Measurements from ENCODE around the gene POC1B. TPM values are rescaled to one million over a fixed set of nuclear protein-coding genes. Genes with fewer than 3 reads are reported as not detected.

Gene POC1B
- total RNA-seq, 1 donor from 2014 or later: 6.8 TPM

DNA sequence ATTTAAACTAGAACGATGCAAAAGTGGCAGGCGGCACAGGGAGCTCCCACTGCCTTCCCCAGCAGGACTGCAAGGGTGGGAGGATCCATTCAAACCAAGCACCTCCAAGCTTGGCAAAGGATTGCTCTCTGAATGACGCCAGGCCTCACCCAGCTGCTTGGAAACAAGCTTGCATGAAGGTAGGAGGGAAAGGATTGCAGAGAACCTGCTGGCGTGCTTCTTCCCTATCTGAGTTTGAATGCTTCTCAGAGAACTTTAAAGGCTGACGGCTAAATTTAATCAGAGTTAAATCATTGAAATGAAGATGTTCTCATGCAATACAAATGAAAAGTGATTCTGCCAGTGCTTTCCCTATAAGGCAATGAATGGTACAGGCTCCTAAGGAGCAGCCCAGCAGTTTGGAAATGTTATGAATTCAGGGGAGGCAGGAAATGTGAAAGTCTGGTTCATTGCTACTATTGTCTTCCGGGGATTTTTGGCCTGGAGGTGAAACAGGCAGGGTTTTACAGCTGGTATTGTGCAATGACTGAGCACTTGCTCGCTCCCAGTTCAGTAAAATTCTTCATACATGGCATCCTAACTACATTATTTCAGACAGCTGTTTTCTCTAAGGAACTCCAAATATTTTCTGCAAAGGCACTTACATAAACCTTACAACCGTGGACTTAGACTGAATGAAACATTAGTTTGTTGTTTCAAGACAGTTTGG, 141.6 kb downstream of the POC1B start:
- peak; percentile 85 for ATAC-seq

DNA sequence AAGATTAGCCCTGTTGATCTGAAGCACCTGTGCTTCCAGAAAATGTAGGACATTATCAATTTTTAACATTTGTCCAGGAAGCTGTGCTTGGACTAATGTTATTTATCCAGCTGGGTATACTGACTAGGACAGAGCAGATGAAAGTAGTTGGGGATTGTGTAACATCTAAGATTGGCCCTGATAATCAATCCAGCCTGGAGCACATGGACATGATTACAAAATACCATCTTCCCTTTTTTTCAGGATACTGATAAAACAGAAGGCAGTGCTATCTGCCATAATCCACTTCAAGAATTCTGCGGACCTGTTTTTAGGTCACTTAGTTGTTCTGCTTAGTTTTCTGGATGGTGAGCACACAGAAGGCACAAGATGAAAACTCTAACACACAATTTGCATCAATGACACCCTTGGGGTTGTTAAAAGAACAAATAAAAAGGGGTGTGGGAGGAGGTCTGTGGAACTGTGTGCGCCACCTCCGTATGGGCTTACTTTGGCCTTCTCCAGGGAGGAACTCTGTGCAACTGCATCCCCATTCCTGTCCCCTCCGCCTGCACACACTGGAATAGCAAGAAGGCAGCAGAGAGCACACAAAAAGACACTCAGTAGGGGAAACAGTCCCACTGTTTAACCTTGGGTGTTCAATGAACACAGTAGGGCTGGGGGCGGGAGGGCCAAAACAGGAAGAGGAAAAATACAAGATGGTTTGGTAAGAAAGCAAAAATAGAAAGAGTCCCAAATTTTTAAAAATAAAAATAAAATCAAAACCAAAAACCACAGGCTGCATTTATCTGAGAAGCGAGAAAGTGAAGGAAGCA, 142.4 kb downstream of the POC1B start:
- ATAC-seq: no peak

DNA sequence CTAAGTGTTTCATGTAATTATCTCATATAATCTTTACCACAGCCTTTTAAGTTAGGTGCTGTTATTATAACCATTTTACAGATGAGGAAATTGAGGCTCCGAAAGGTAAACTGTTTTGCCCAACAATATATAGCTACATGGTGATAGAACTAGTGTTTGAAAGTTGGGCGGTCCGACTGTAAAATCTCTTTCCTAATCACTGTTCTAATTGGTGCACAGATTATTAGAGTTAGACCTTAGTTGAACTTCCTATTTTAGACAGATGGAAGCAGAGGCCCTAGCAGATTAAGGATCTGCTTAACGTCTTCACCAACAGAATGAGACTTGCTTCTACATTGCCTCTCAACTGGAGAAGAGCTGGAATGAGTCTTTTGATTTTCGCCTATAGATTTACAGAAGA, 143.5 kb downstream of the POC1B start:
- ATAC-seq: no peak

DNA sequence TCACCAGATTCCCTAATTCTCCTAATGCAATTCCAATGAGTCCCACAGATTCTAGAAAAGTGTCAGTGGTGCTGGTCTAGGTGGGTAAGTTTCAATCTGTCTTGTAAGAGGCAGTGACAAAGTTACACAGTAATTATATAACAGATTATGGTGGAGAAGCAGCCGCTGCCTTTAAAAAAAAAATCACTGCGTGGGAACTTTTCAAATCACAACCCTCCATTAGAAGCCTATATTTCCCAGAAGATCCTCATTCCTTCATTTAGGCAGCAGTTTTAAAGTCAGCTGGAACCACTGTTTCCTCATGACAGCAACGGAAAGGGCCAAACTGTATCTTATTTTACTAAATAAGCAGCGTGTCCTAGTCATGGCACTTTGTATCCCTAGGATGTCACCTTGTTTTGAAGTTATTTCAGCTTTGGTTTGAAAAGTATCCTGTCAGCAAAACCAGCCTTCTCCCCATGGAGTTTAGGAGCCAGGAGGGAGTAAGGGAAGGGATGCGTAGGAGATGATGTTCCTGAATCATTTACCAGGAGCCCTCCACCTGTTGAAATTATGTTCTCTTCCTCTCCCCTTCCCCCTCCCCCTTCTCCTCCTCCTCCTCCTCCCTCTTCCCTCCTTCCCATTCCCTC, 145.9 kb downstream of the POC1B start:
- no peak for ATAC-seq

DNA sequence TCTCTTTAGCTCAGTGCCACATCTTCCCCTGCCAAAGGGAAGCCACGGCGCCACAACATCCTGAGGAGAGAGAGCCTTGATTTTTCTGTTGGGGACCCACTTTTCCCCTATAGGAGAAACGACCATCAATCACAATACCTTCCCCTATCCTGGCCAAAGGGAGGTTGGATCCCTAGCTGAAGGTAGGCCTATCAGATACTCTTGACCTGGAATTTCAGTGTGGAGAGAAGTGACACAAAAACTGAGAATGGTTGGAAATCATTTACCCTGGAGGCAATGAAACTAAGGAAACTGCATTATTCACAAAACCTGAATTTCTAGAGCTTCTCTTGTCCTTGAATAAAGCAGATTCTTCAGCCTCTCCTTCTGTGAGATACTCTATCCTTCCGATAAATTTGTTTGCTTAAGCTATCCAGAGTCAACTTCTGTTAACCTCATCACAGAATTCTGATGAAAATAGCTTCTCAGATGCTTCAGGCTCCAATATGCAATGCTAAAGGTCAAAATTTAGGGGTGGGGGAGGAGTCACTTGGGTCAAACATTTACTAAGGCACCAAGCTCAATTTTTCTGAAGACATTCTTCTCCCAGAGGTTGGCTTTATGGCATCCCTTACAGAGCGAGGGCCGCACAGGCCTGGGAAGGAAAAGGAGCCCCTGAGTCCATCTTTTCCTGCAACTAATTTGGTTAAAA, 146.6 kb downstream of the POC1B start:
- ATAC-seq: no peak

DNA sequence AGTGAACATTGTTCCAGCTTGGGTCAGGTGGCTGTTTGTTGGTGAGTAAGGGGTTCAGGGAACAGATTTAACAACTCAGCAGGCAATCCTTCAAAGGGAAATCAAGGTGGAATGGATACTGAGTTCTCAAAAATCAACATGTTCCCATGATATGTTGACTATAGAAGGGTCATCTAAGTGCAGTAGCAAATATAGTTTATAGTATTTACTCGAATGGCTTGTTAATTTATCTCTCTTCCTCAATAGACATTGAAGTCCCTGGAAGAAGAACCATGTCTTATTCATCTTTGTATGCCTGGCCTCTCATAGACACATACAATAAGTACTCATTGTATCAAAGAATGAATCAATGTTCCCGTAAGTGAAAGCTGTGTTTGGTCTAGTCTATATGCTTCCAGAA, 149.0 kb downstream of the POC1B start:
- no peak for ATAC-seq

DNA sequence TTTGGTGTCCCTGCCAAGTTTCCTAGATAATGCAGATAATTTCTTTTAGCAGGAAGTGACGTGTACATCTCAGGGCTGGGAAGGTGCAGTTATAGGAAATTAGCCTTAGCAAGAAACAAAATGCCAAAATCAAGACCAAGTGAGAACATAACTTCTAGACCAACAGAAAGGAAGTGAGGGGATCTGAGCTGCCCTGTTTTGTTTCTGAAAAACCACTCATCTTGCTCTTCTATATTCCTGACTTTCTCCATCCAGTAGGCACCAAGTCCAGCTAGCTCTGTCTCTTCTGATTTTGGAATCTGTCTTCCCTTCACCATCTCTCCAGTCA, 149.7 kb downstream of the POC1B start:
- no peak for ATAC-seq

DNA sequence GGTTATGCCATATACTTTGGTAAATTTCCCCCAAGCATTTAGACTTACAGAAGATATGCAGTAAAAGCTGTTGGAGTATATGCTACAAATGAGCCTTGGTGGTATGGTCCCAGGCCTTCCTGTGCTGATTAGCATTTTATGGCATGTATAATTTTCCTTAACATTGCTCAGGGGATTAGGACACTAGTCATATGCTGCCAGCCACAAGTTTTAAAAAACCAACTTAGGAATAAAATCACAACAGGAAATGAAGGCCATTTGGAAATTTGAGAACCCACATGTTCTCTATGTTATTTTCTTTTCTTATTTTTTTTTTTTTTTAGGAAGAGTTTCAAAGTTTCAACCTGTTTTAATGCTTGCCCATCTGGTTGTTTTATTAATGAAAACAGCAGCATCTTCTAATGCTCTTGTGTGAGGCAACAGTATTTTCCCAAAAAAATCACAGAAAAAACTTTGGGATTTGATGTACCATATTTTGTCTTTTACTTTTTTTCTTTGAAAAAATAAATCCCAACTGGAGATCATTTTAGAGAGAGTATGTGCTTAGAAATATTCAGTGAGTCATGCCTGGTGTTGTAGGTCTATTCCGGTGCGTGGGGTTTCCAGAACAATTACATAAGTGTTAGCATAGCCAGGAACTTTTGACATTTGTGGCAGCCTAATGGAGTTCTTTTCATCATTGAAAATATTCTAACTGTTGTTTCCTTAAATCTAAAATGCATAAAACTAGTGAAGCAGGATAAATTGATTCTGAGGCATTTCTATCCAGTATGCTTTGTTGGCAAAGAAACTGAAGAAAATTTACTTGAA, 151.9 kb downstream of the POC1B start:
- ATAC-seq: peak; percentile 48

DNA sequence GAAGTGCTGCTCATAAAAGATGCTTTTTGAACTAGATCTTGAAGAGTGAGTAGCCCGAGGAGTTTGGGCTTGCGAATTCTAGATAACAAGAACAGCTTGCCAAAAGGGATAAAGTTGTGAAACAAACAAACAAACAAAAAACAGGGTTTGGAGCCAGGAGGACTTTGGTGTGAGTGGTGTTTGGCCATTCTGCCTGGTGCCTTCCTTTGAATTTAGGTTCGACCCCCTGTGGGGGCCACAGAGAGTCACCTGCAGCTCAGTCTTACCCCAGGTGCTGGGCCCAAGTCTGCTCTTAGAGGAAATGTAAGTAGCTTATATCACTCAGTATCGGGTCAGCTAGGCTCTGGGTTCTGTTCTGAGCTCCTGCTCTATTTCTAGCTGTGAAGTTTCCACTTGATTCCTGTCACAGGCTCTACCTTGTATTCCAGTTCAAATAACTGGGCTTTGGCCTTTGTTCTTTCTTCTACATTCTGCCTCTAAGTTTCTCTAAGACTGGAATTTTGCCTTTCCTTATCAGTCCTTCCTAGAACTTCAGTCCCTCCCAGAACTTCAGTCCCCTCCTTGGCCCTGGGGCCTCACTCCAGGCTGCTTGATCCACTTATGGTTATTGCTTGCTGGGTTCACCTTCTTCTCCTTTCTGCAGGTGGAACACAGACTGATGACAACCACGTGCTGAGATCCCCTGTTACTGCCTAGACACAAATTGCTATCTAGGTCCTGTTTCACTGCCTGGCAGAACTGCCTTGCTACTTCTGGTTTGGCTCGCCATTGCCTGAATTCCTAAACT, 153.1 kb downstream of the POC1B start:
- no peak for ATAC-seq

DNA sequence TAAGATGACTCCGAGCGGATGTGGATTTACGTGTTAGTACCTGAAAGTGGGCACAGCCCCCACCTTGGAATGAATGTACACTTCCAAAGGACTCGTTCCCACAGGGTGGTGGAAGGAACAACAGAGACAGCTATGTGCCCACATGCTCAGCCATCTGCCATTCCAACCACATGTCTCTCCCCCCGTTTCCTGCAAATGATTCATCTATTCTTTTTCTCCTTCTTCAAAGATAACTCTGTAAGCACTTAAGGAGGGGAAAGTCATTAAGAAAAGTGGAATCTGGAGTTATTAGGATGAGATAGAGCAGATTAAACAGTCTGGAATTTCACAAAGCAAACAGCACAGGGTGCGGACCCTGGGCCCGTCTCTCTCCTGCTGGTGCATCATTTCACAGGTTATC, 155.0 kb downstream of the POC1B start:
- ATAC-seq: peak; percentile 49

DNA sequence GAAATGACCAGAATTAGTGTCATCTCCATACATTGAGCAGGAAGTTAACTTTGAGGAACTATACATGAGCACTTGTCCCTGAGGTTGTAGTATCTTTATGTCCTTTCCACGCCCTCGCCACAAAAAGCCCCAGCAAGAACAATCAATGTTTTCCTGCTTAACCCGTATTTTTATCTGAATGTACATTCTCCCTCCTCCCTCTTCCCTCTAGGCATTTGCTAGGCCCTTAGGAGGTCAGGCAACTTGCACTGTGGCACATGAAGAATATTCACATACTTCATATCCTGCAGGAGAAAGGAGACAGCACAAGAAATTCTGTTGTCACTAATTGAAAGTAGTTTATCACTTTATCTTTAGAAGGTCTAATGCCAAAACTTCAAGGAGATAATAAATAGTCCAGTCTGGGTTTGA, 155.4 kb downstream of the POC1B start:
- peak; percentile 56 for ATAC-seq

Other genes with a start within 250 kb of the POC1B start
- 15.0 TPM for gene DUSP6, start 173.5 kb downstream of the POC1B start, total RNA-seq
- 4.3 TPM for gene GALNT4, start 1.3 kb downstream of the POC1B start, total RNA-seq
- 13.9 TPM for gene ATP2B1, start 182.8 kb upstream of the POC1B start, total RNA-seq